Small intestine (tissue), 7 donors: ENCODE results near the gene NDE1. TPM values are rescaled to one million over a fixed set of nuclear protein-coding genes. Genes with fewer than 3 reads are reported as not detected.
"Not testable (repeated sequence)": the region's sequence is repeated elsewhere in the genome, so short reads cannot be mapped to it uniquely, and the experiment has no call there.

ENCODE experiments used
- DNase-seq, 2 donors: peaks; one replicate each; pipeline versions ENCODE4 v3.0.0 to v3.0.0-alpha.2; 2013
- FAIRE-seq: peaks from 2 replicates; lab custom pipeline; 2012; peaks lifted over from hg19 to GRCh38; lab: Jason Lieb, UNC
- H3K27ac ChIP-seq, 3 donors: one replicate each; pipeline ENCODE4 v1.5.1; 2013; ENCODE audit warnings: low read length in 2 of 3, mild to moderate bottlenecking in 2 of 3, control low read depth in 1 of 3, inconsistent platforms in 1 of 3, low read depth in 1 of 3, moderate library complexity in 1 of 3
- H3K27me3 ChIP-seq, 3 donors: one replicate each; pipeline ENCODE4 v1.6.1; 2013; ENCODE audit warnings: low read length in 3 of 3, inconsistent platforms in 1 of 3; ENCODE audit not compliant: control insufficient read depth in 3 of 3, insufficient read depth in 3 of 3
- H3K36me3 ChIP-seq, 3 donors: one replicate each; pipeline ENCODE4 v1.6.1; 2013; ENCODE audit warnings: low read length in 3 of 3, inconsistent platforms in 1 of 3, low read depth in 1 of 3, mild to moderate bottlenecking in 1 of 3, moderate library complexity in 1 of 3; ENCODE audit not compliant: control insufficient read depth in 3 of 3, insufficient read depth in 2 of 3
- H3K4me1 ChIP-seq, 3 donors: one replicate each; pipeline ENCODE4 v1.6.1; 2013; ENCODE audit warnings: low read length in 2 of 3, inconsistent platforms in 1 of 3, low read depth in 1 of 3, mild to moderate bottlenecking in 1 of 3, moderate library complexity in 1 of 3; ENCODE audit not compliant: control insufficient read depth in 3 of 3, insufficient read depth in 2 of 3
- H3K4me3 ChIP-seq, 3 donors: one replicate each; pipeline ENCODE4 v1.5.1; 2013; ENCODE audit warnings: low read length in 3 of 3, control low read depth in 1 of 3, inconsistent platforms in 1 of 3, low read depth in 1 of 3, mild to moderate bottlenecking in 1 of 3, moderate library complexity in 1 of 3
- H3K9me3 ChIP-seq, 2 donors: one replicate each; pipeline ENCODE4 v1.6.1; 2013; ENCODE audit warnings: low read depth in 1 of 2, low read length in 1 of 2; ENCODE audit not compliant: control insufficient read depth in 2 of 2, insufficient read depth in 1 of 2
- WGBS, 3 donors: extraction: QIAGEN DNeasy Blood & Tissue Kit; methylation state at CpG; one replicate each; pipeline ENCODE4 v1.1.7; 2013; 5-methylcytosine and 5-hydroxymethylcytosine counted together
- polyA plus RNA-seq, 4 donors: library from polyadenylated mRNA; stranded (reverse) in 3 of 4; unstranded in 1 of 4; fragments of 200-250 nt in 3 of 4; fragments of 120-200 nt in 1 of 4; gene quantifications; one replicate each; pipeline versions ENCODE4 v1.2.1 to v1.2.3, GENCODE V29; 2013
- donor health status: healthy with polysubstance abuse.
- donor health status: control.
- donor health status: control.
- donor health status: Bipolar disorder and iron deficiency.
- donor health status: healthy.

Gene NDE1
- polyA plus RNA-seq, 4 donors = 5.8 to 21.7 (median 14.4) TPM

- not testable (repeated sequence) for H3K4me3 ChIP-seq, FAIRE-seq, DNase-seq, H3K4me1 ChIP-seq, H3K27me3 ChIP-seq, H3K9me3 ChIP-seq
- WGBS, 3 donors = 89 to 95% (median 94%) methylated on average over 12 of the region's 12 CpGs
- H3K27ac ChIP-seq = peak overlapping the region in 1 of 3 donors; percentile 4
- peaks cover 12 to 60% (median 32%) of the 10 kb centered on the region in 3 donors for H3K36me3 ChIP-seq
These were observed 42.8 kb upstream of the NDE1 start for GRCh38 chr16:15607221-15607699.

DNA sequence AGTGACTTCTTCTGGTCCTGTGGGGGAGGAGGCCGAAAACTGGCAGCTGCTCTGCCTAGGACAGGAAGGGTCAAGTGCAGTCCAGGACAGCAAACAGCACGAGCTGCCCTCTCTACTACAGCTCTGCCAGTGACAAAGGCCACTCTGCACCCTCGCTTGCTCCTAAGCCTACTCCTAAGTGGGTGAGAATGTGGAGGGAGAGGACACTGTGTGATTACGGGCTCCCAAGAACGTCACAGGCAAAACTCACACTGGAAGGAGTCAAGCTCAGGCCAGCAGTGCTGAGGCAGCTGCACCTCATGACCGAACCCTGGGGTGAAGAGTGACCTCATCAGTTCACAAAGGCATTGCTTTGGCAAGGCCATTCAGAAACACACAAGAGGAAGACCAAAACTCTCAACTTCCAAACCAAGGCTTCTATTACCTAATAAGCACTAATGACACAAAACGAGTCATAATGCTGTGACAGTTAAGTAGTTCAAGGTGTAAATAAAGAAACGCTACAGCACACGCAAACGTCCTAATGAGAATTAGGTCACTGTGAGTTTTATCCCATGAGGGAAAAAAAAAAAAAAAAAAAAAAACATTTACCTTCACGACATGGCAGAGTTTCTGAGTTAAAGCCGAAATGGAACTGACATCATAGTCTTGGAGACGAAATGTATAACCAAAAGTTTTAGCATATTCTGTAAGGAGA, 42.2 kb upstream of the NDE1 start:
- Histone ChIP-seq H3K4me1 (no peaks in the 10 kb centered on the region), H3K9me3 (no peaks in the 10 kb centered on the region), H3K36me3 (peaks cover 12 to 62% (median 30%) of the 10 kb centered on the region in 3 donors), H3K27me3 (no peaks in the 10 kb centered on the region), H3K27ac (peak overlapping the region in 1 of 3 donors; percentile 4), H3K4me3 (no peak overlapping the region)
- DNase-seq = no peak
- 81 to 90% (median 89%) methylated on average over 13 of the region's 13 CpGs for WGBS, 3 donors
- FAIRE-seq = no peak

DNA sequence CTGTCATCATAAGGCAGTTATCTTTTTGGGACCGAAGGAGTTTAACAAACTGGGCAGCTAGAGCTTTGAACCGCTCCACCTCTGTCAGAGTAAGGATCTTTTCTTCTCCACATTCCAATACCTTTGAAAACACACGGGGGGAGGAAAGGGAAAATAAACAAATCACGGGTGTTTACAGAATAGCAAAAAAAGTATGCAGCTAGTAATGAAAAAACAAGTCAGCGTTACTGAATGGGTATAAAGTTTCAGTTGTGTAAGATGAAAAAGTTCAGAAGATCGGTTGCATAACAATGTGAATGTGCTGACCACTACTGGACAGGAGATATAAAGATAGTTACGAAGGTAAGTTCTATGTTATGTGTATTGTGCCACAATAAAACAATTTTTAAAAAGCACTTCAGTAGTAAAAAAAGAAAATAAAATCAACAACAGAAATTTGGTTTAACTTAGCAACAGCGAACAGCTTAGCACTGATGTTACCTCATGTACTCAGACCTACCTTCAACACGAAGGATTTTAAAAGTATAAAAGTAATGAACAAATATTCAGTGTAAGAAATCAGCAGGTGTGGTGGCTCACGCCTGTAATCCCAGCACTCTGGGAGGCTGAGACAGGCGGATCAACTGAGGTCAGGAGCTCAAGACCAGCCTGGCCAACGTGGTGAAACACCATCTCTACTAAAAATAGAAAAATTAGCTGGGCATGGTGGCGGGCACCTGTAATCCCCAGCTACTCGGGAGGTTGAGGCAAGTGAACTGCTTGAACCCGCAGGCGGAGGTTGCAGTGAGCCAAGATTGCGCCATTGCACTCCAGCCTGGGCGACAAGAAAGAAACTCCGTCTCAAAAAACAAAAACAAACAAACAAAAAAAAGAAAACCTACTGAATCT, 41.4 kb upstream of the NDE1 start:
- H3K4me3 ChIP-seq = no peak overlapping the region
- H3K27ac ChIP-seq = no peak overlapping the region
- no peaks in the 10 kb centered on the region for H3K9me3 ChIP-seq
- FAIRE-seq (no peak), DNase-seq (no peak)
- WGBS, 3 donors = 85 to 92% (median 89%) methylated on average over 19 of the region's 19 CpGs
- H3K27me3 ChIP-seq = no peaks in the 10 kb centered on the region
- no peaks in the 10 kb centered on the region for H3K4me1 ChIP-seq
- peaks cover 14 to 61% (median 31%) of the 10 kb centered on the region in 3 donors for H3K36me3 ChIP-seq

- Histone ChIP-seq H3K27ac (no peak overlapping the region), H3K36me3 (peaks cover 16 to 57% (median 27%) of the 10 kb centered on the region in 3 donors), H3K9me3 (no peaks in the 10 kb centered on the region), H3K27me3 (no peaks in the 10 kb centered on the region), H3K4me3 (no peak overlapping the region), H3K4me1 (no peaks in the 10 kb centered on the region)
- no peak for DNase-seq
- 93 to 98% (median 97%) methylated on average over 6 of the region's 6 CpGs for WGBS, 3 donors
- no peak for FAIRE-seq
These were observed 40.8 kb upstream of the NDE1 start for GRCh38 chr16:15609286-15609649.

- Histone ChIP-seq H3K36me3 (peaks cover 16 to 56% (median 27%) of the 10 kb centered on the region in 3 donors), H3K9me3 (no peaks in the 10 kb centered on the region), H3K27me3 (no peaks in the 10 kb centered on the region), H3K4me1 (no peaks in the 10 kb centered on the region), H3K4me3 (no peak overlapping the region), H3K27ac (no peak overlapping the region)
- DNase-seq (no peak), FAIRE-seq (no peak)
- 93 to 96% (median 93%) methylated on average over 10 of the region's 10 CpGs for WGBS, 3 donors
These were observed 39.6 kb upstream of the NDE1 start for GRCh38 chr16:15610369-15610871.

DNA sequence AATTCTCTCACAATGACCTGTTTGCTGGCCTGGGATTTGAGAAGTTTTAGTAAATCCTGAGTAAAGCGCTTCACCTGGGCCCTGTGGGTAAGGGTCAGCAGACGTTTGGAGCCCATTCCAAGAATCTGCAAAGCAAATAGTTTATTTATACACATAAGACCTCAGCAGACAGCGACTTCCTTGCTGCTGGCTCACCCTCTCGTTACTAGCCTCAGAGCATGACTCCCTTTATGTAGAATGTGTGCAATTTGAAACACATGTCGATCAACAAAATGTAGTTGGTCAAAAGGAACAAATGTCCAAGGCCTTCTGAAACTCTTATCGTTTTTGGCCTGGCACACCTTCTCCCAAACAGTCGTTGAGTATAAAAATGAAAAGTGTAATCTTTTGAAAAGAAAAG, 38.4 kb upstream of the NDE1 start:
- Histone ChIP-seq H3K27me3 (no peaks in the 10 kb centered on the region), H3K9me3 (no peaks in the 10 kb centered on the region), H3K27ac (no peak overlapping the region), H3K4me3 (no peak overlapping the region), H3K4me1 (no peaks in the 10 kb centered on the region), H3K36me3 (peaks cover 19 to 50% (median 29%) of the 10 kb centered on the region in 3 donors)
- WGBS, 3 donors = 91% methylated on average over 7 of the region's 7 CpGs
- FAIRE-seq = no peak
- no peak for DNase-seq

GRCh38 chr16:15613676-15614075, 36.4 kb upstream of the NDE1 start:
- Histone ChIP-seq H3K27ac (no peak overlapping the region), H3K36me3 (peaks cover 25 to 54% (median 38%) of the 10 kb centered on the region in 3 donors), H3K9me3 (no peaks in the 10 kb centered on the region), H3K4me3 (no peak overlapping the region), H3K4me1 (no peaks in the 10 kb centered on the region), H3K27me3 (no peaks in the 10 kb centered on the region)
- FAIRE-seq (no peak), DNase-seq (no peak)
- WGBS, 3 donors = 89 to 93% (median 93%) methylated on average over 4 of the region's 4 CpGs

- Histone ChIP-seq H3K27me3 (no peaks in the 10 kb centered on the region), H3K9me3 (no peaks in the 10 kb centered on the region), H3K36me3 (peaks cover 24 to 55% (median 37%) of the 10 kb centered on the region in 3 donors), H3K4me1 (no peaks in the 10 kb centered on the region), H3K4me3 (no peak overlapping the region), H3K27ac (no peak overlapping the region)
- 93 to 98% (median 97%) methylated on average over 4 of the region's 4 CpGs for WGBS, 3 donors
- DNase-seq (no peak), FAIRE-seq (no peak)
These were observed 34.0 kb upstream of the NDE1 start for GRCh38 chr16:15616012-15616411.
